Kidney epithelial cell (primary cell): ENCODE data around the gene SLC12A5. TPM values are rescaled to one million over a fixed set of nuclear protein-coding genes. Genes with fewer than 3 reads are reported as not detected.
A peak's percentile ranks its signal among the peaks of the same experiment; 100 is the strongest.
"Not testable (repeated sequence)": the region's sequence is repeated elsewhere in the genome, so short reads cannot be mapped to it uniquely, and the experiment has no call there.

ENCODE experiments used
- DNase-seq: peaks from one replicate; pipeline ENCODE4 v3.0.0-alpha.2; 2010; ENCODE audit warnings: low read depth
- H3K27me3 ChIP-seq: 2 replicates; pipeline ENCODE4 v1.6.0; 2011; ENCODE audit warnings: low read length; ENCODE audit not compliant: control insufficient read depth, insufficient read depth
- H3K36me3 ChIP-seq: 2 replicates; pipeline ENCODE4 v1.5.1; 2011; ENCODE audit warnings: low read length; ENCODE audit not compliant: control insufficient read depth, insufficient read depth
- H3K4me3 ChIP-seq: 2 replicates; pipeline ENCODE4 v1.5.1; 2011; ENCODE audit warnings: low read depth, mild to moderate bottlenecking, control low read depth, low read length
- CTCF ChIP-seq: IDR thresholded peaks from 2 replicates; pipeline ENCODE4 v1.5.1; 2011; ENCODE audit warnings: mild to moderate bottlenecking, moderate library complexity, low read length, control low read depth, inconsistent platforms; ENCODE audit not compliant: insufficient read depth, poor library complexity, severe bottlenecking
- total RNA-seq: library from RNA; depleted of rRNA; stranded (reverse); fragments of >200 nt; gene quantifications from 2 replicates; pipeline ENCODE4 v1.2.3, GENCODE V29; 2015

The SLC12A5 gene
- total RNA-seq, 1 donor from 2014 or later: not detected

DNA sequence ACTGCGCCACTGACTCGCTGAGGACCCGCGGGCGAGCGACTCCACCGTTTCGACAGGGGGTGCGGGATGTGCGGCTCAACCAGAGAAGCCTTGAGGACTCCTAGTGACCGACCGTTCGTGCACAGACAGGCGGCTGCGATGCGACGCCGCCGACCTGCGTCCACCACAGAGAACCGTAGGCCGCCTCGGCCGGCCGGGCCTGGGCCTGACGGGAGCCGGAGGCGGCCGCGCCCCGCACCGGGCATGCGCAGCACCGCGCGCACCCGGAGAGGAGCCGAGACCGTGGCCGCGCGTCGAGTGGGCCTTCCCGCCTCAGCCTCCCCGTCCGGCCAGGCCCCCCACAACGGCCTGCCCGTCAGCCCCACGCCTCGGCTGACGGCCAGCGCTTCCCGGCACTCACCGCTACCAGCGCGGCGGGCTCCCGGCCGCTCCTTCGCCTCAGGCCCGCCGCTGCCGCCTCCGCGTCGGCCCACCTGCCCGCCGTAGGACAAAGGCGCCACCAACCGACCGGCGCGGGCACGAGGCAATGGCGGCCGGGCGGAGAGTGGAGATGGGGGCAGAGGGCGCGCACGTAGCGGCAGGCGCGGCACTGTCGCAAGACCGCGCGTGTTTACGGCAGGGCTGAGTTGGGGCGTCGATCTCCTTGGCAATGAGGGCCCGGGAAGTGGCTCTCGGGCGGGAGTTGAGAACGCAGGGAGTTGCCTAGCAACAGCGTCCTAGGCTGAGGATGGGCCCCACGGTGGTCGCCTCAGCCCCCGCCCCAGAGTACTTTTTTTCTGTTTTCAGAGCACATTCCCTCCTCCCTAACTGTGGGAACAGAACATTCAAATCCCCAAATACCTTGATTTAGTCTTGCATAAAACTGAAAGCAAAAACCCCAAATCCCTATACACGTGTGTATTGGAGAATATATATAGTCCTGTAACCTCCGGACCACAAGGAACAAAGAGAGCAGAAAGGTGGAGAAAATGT is 60.7 kb downstream of the SLC12A5 start, which contains the start of gene NCOA5:
Gene NCOA5, minus strand, starts transcription at position 546 of the 972 bp plus-strand sequence. CDS start 10,538 bp downstream, outside the sequence.
- peak; percentile 73 for DNase-seq
- TF ChIP-seq CTCF: no peak
- Histone ChIP-seq H3K27me3 (no peaks in the 10 kb centered on the region), H3K36me3 (no peaks in the 10 kb centered on the region), H3K4me3 (peak within 1 kb of the TSS; percentile 96)

GRCh38 chr20:46091622-46092535 is 62.9 kb downstream of the SLC12A5 start:
- not testable (repeated sequence) for DNase-seq, H3K36me3 ChIP-seq, H3K4me3 ChIP-seq, H3K27me3 ChIP-seq

- DNase-seq: no peak
- no peak overlapping the region for H3K4me3 ChIP-seq
- H3K36me3 ChIP-seq: no peaks in the 10 kb centered on the region
- peak; percentile 3 for TF ChIP-seq CTCF
- no peaks in the 10 kb centered on the region for H3K27me3 ChIP-seq
Measured at GRCh38 chr20:46093531-46093930, 64.5 kb downstream of the SLC12A5 start.

GRCh38 chr20:46099491-46100287 is 70.7 kb downstream of the SLC12A5 start:
- H3K27me3 ChIP-seq: peaks cover 22% of the 10 kb centered on the region
- DNase-seq: no peak
- peak; percentile 21 for TF ChIP-seq CTCF
- no peak overlapping the region for H3K4me3 ChIP-seq
- no peaks in the 10 kb centered on the region for H3K36me3 ChIP-seq

- not testable (repeated sequence) for H3K36me3 ChIP-seq
Measured at GRCh38 chr20:46100444-46100843, 71.4 kb downstream of the SLC12A5 start.

GRCh38 chr20:46100988-46101387 is 72.0 kb downstream of the SLC12A5 start:
- Histone ChIP-seq H3K36me3 (no peaks in the 10 kb centered on the region), H3K27me3 (peaks cover 22% of the 10 kb centered on the region), H3K4me3 (no peak overlapping the region)
- no peak for DNase-seq
- no peak for TF ChIP-seq CTCF

More at GRCh38 chr20:46100444-46100843, 71.4 kb downstream of the SLC12A5 start:
- peaks cover 22% of the 10 kb centered on the region for H3K27me3 ChIP-seq
- not testable (repeated sequence) for DNase-seq, H3K4me3 ChIP-seq
